HEK293T (cell line): ENCODE measurements around the gene CTNNA3.

Experiments
- ARNT ChIP-seq: fragments of 450-650 bp; IDR thresholded peaks from 2 replicates; pipeline ENCODE4 v1.6.1; 2017; ENCODE audit warnings: mild to moderate bottlenecking
- FOXA1 ChIP-seq: fragments of 450-650 bp; IDR thresholded peaks from 2 replicates; pipeline ENCODE4 v1.6.1; 2016; ENCODE audit warnings: mild to moderate bottlenecking
- FOXK2 ChIP-seq: fragments of 450-650 bp; IDR thresholded peaks from 2 replicates; pipeline ENCODE4 v1.6.1; 2016; ENCODE audit warnings: mild to moderate bottlenecking
- HDGF ChIP-seq: fragments of 450-650 bp; IDR thresholded peaks from 2 replicates; pipeline ENCODE4 v1.6.1; 2017; ENCODE audit warnings: antibody characterized with exemption, borderline replicate concordance
- PKNOX1 ChIP-seq: fragments of 450-650 bp; IDR thresholded peaks from 2 replicates; pipeline ENCODE4 v1.6.1; 2016
- SP1 ChIP-seq: fragments of 450-650 bp; IDR thresholded peaks from 2 replicates; pipeline ENCODE4 v1.6.1; 2017
- SUZ12 ChIP-seq: fragments of 450-650 bp; IDR thresholded peaks from 2 replicates; pipeline ENCODE4 v1.6.1; 2016; ENCODE audit warnings: mild to moderate bottlenecking
- TARDBP ChIP-seq: fragments of 450-650 bp; IDR thresholded peaks from 2 replicates; pipeline ENCODE4 v1.6.1; 2016

- no peak for TF ChIP-seq SP1
- TF ChIP-seq HDGF, result no peak
- no peak for TF ChIP-seq TARDBP
- no peak for TF ChIP-seq FOXK2
- no peak for TF ChIP-seq SUZ12
- TF ChIP-seq FOXA1, result no peak
- no peak for TF ChIP-seq PKNOX1
- no peak for TF ChIP-seq ARNT
These were observed 122.5 kb downstream of the CTNNA3 start for GRCh38 chr10:67573484-67573883.
